DMS114 treated with DMSO at 0.1 percent for 48 hours (cell line): ENCODE results near the gene VARS2.
"Not testable (repeated sequence)": the region's sequence is repeated elsewhere in the genome, so short reads cannot be mapped to it uniquely, and the experiment has no call there.

Experiments used
- DNase-seq: peaks from one replicate; lab custom pipeline; 2025; ENCODE audit not compliant: unreplicated experiment; lab: John Stamatoyannopoulos, UW

VARS2 gene

DNA sequence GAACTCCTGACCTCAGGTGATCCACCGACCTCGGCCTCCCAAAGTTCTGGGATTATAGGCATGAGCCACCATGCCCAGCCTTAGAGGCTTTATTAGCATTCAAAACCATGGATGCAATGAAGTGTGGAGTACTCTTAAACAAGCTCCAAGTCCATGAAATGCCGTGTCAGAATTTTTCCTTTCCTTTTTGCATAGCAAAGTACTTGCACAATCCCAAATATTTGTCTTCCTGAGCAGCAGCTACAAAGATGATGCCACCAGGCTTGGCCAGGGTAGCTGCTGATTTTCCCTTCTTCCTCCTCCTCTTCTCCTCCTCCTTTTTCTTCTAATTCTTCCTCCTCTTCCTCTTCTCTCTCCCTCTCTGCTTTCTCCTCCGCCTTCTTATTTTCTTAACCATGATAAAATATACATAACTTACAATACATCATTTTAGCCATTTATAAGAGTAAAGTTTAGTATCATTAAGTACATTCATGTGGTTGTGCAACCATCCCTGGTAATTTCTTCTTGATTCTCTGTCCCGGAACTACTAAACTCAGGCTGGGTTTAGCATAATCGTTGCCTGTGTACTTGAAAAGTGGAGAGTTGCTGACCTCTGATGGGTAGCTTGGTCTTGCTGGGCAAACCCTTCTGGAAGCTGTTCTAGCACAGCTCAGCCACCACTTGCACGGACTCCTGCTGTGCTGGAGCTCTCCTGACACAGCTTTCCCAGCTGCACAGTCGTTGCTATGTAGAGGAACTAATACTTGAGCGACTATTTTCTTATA lies 47.1 kb downstream of the VARS2 start:
- no peak for DNase-seq

DNA sequence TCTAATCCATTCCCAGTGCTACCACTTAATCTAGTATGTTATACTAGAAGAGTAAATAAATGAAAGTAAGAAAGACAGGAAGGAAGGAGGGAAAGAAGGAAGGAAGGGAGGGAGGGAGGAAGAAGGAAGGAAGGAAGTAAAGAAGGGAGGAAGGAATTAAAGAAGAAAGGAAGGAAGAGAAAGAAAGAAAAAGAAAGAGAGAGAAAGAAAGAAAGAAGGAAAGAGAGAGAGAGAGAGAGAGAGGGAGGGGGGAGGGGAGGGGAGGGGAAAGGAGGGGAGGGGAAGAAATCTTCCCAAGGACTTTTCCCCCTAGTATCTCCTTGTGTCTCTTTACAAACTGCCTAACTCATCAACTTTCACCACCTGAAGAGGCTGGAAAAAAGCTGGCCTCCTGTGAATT lies 48.7 kb downstream of the VARS2 start:
- DNase-seq: no peak

DNA sequence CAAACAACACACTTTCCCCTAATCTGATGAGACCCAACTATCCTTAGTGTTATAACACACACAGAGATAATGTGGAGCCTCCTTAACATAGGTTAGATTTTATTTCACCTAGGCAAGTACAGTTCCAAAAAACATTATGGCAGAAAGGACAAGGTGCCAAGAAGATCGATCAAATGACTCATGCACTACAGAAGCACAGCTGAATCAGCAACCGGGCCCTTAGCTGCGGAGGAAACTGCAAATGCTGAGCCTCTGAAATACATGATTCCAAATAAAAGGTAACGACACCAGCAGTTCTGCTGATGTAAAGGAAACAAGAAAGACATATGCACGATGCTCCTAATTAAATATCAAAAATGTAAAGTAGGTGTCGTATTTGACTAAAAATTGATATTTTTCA lies 49.6 kb downstream of the VARS2 start:
- no peak for DNase-seq

DNA sequence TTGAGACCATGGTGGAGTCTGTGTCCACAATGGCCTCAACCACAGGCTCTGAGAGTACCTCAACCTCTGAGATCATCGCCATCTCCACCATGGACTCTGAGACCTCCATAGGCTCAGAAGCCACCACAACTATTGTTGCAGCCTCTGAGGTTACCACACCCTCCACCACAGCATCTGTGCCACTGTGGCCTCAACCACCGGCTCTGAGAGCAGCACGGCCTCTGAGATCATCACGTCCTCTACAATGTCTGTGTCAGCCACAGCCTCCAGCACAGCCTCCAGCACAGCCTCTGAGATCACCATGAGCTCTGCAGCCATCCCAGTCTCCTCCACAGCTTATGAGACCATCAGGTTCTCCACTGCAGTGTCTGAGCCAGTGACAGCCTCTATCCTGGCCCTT lies 50.0 kb downstream of the VARS2 start:
- DNase-seq: no peak

DNA sequence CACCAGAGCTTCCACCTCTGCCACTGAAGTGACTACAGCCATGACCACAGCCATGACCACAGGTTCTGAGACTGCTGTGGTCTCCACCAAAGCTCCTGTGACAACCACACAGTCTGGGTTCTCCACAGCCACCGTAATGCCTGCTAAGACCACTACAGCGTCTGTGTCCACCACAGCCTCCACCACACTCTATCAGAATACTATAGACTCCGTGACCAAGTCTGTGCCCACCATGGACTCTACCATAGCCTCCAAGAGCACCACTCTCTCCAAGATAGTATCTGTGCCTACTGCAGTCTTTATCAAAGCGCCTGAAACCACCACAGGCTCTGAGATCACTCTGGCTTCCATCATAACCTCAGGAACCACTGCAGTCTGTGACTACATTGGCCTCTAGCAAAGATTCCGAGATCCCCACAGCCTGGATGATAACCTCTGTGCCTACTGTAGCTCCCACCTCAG lies 51.1 kb downstream of the VARS2 start:
- DNase-seq: no peak

DNA sequence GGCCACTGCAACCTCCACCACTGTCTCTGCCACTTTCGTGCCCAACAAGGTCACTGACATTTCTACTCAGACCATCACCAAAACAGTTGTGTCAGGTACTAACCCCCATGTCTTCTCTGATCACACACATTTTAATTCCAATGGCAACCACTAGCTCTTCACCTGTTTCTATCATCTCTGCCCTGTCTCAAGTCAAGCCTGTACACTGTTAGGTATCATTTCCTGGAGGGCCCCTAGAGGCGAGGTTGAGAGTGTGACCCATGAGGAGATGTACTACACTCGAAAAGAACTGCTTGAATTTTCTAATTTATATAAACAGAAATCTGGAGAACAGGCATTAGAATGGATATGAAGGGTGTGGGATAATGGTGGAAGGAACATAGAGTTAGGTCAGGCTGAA lies 52.1 kb downstream of the VARS2 start:
- no peak for DNase-seq

DNA sequence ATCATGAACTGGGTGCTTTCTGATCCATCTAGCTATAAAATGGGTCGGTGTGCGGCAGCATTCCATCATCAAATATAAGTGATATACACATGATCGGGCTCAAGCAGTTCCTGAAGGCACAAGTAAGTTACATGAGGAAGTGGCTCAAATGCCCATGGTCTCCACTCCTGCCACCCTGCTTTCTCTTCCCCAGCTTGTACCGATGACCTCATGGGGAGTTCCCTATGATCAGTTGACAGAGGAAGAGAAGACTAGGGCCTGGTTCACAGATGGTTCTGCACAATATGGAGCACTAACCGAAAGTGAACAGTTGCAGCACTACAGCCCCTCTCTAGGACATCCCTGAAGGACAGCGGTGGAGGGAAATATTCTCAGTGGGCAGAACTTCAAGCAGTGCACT lies 55.1 kb downstream of the VARS2 start:
- DNase-seq: not testable (repeated sequence)

DNA sequence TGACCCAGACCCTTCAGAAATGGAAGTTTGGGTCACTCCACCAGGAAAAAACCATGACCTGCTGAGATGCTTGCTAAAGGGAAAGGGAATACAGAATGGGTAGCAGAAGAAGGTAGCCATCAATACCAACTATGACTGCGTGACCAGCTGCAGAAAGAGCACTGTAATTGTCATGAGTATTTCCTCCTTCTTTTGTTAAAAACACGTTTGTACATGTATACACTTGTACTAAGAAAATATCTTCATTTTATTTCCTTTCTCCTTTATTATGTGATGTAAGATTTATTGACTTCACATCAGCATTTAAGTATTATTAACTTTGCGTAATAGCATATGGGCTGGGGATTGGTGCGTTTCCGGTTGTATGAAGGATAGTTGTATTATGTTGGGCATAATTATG lies 56.9 kb downstream of the VARS2 start:
- DNase-seq: no peak

DNA sequence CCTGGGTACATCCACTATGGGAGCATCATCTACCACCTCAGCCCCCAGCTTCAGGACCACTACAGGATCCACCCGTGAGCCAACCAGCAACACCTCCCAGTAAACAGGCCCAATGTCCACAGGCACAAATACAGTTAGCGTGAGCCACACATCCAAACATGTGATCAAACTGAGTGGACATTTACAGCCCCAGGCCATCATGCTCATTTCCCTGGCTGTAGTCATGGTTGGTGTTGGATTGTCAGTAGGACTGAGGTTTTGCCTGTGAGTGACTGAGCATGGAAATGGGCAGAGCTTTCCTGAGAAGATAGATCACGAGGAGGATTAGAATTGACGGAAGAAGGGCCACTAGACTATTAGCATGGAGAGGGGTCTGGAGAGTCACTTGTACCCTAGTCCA lies 58.8 kb downstream of the VARS2 start:
- no peak for DNase-seq

DNA sequence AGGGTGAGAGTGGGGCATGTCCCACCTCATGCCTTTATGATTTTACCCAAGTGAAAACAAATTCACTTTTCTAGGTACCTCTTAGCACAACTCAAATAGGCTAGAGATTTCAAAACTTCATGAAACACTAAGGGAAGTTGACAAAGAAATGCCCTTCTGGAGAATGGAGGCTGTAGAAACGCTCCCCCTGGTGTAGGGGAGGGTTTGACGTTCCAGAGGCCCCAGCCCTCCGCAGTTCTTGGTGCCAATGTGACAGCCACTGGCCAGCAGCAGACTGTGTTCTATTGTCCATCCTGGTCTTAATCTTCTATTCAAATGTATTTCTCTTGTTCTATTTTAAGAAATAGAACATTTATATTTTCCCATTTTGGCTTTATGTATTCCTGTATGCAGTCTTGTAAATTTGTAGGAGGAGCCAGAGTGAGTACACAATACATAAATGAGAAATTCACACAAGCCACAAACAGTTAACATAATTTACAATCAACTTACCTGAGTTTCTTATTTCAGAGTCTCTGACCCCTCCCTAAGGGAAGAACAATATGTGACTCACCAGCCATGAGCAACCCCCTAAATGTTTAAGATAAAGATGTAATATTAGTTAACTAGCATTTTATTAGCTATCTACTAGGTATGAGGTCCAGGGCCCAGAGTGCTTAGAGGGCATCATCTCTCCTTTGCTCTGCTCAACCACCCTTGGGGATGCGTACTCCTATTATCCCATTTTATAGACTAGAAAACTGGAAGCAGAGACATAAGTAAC lies 60.6 kb downstream of the VARS2 start:
- no peak for DNase-seq
